Mesendoderm (in vitro differentiated cells): ENCODE results near the gene BMP7.

Experiments used
- DNase-seq: peaks from one replicate; pipeline ENCODE4 v3.0.0; 2013
- H2AK5ac ChIP-seq: 2 replicates; pipeline ENCODE4 v1.6.1; 2013; ENCODE audit warnings: low read length, inconsistent platforms
- H2BK120ac ChIP-seq: 2 replicates; pipeline ENCODE4 v1.6.1; 2013; ENCODE audit warnings: low read depth, mild to moderate bottlenecking, low read length, moderate library complexity, mixed read lengths
- H2BK15ac ChIP-seq: replicated peaks from 2 replicates; pipeline ENCODE4 v1.6.1; 2013; ENCODE audit warnings: low read depth, mild to moderate bottlenecking, moderate library complexity
- H2BK5ac ChIP-seq: 2 replicates; pipeline ENCODE4 v1.6.1; 2013; ENCODE audit warnings: low read length, inconsistent platforms
- H3K18ac ChIP-seq: 2 replicates; pipeline ENCODE4 v1.6.1; 2013; ENCODE audit warnings: mild to moderate bottlenecking, low read length, mixed read lengths
- H3K23ac ChIP-seq: one replicate; pipeline ENCODE4 v1.6.1; 2013; ENCODE audit warnings: low read length
- H3K27ac ChIP-seq: 2 replicates; pipeline ENCODE4 v1.5.1; 2013; ENCODE audit warnings: low read depth, mild to moderate bottlenecking, inconsistent platforms, low read length, moderate library complexity
- H3K27me3 ChIP-seq: 2 replicates; pipeline ENCODE4 v1.6.1; 2013; ENCODE audit warnings: low read length, control low read depth, mild to moderate bottlenecking, inconsistent platforms; ENCODE audit not compliant: insufficient read depth, poor library complexity
- H3K36me3 ChIP-seq: 2 replicates; pipeline ENCODE4 v1.6.1; 2013; ENCODE audit warnings: low read length, inconsistent platforms; ENCODE audit not compliant: control insufficient read depth, insufficient read depth
- H3K4ac ChIP-seq: one replicate; pipeline ENCODE4 v1.6.1; 2013; ENCODE audit warnings: low read depth, mild to moderate bottlenecking, low read length, moderate library complexity
- H3K4me1 ChIP-seq: 2 replicates; pipeline ENCODE4 v1.6.1; 2013; ENCODE audit warnings: low read depth, low read length, inconsistent platforms; ENCODE audit not compliant: control insufficient read depth
- H3K4me2 ChIP-seq: 2 replicates; pipeline ENCODE4 v1.6.1; 2013; ENCODE audit warnings: low read length
- H3K4me3 ChIP-seq: 2 replicates; pipeline ENCODE4 v1.5.1; 2013; ENCODE audit warnings: mild to moderate bottlenecking, low read length
- H3K56ac ChIP-seq: one replicate; pipeline ENCODE4 v1.6.1; 2013; ENCODE audit warnings: low read length
- H3K79me1 ChIP-seq: 2 replicates; pipeline ENCODE4 v1.6.1; 2013; ENCODE audit warnings: low read length, inconsistent platforms
- H3K79me2 ChIP-seq: 2 replicates; pipeline ENCODE4 v1.6.1; 2013; ENCODE audit warnings: mild to moderate bottlenecking, low read length; ENCODE audit not compliant: control insufficient read depth, insufficient read depth
- H3K9ac ChIP-seq: 2 replicates; pipeline ENCODE4 v1.6.1; 2013; ENCODE audit warnings: low read length, inconsistent platforms
- H4K5ac ChIP-seq: one replicate; pipeline ENCODE4 v1.6.1; 2013; ENCODE audit warnings: low read length
- H4K8ac ChIP-seq: one replicate; pipeline ENCODE4 v1.6.1; 2013; ENCODE audit warnings: low read depth, mild to moderate bottlenecking, control low read depth, low read length, moderate library complexity
- WGBS: extraction: QIAGEN DNeasy Blood & Tissue Kit; methylation state at CpG from one replicate; pipeline ENCODE4 v1.1.7; 2013; ENCODE audit warnings: low lambda C conversion rate, missing lambda C conversion rate; ENCODE audit not compliant: insufficient coverage; ENCODE audit errors: extremely low coverage; 5-methylcytosine and 5-hydroxymethylcytosine counted together

Gene BMP7

DNA sequence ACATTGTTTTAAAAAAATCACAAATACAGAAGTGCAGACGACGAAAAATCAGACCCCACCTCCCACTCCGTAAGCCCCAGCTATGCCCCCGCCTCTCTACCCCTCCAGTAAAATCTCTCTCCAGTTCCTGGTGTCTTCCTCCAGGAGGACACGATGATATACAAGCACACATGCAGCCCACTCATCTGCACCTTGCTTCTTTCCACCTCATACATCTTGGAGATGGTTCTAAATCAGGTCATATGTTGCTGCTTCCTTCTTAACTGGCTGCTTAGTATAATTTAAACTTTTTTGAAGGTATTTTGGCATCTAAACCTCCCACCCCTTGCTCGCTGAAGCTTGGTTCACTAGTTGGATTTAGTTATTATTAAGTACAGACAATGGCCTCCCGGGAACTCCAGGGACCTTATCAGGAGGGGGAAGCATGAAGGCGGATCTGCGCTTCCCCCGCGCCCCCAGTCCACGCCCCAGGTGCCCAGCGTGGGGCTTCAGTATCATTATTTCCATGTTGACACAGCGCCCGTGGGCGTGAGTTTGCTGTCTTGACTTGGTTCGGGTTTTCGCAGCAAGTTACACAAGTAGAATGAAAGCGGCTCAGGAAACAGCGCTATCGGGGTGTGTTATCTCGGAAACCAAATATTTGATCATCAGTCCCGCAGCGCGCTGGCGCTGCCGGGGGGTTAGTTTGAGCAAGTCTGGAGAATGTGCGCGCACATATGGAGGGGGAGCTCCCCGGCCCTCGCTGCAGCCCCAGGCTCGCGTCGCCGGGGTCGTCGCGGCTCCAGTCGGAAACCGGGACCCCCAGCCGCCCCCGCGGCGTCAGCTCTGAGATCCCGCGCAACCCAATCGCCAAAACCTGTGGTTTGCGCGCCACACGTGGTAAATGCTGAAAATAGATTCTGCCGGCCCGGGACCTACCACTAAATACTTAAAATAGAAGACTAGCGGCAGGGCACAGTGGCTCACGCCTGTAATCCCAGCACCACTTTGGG, 2.3 kb downstream of the BMP7 start:
- Histone ChIP-seq H3K4me1 (peaks cover 7% of the 10 kb centered on the region), H3K79me2 (no peaks in the 10 kb centered on the region), H3K18ac (peak overlapping the region; percentile 34), H3K27me3 (peaks cover 27% of the 10 kb centered on the region), H3K56ac (no peak overlapping the region), H4K5ac (no peak overlapping the region), H3K4me3 (no peak overlapping the region), H2BK120ac (no peak overlapping the region), H4K8ac (no peak overlapping the region), H3K4me2 (peak overlapping the region; percentile 25), H3K4ac (no peak overlapping the region), H2BK5ac (no peak overlapping the region), H3K79me1 (no peaks in the 10 kb centered on the region), H2AK5ac (no peak overlapping the region), H3K23ac (no peak overlapping the region), H3K36me3 (no peaks in the 10 kb centered on the region), H3K27ac (no peak overlapping the region), H3K9ac (no peak overlapping the region), H2BK15ac (no peak overlapping the region)
- no CpG with 5 or more reads among the region's 54 CpGs for WGBS
- DNase-seq: peak; percentile 75

DNA sequence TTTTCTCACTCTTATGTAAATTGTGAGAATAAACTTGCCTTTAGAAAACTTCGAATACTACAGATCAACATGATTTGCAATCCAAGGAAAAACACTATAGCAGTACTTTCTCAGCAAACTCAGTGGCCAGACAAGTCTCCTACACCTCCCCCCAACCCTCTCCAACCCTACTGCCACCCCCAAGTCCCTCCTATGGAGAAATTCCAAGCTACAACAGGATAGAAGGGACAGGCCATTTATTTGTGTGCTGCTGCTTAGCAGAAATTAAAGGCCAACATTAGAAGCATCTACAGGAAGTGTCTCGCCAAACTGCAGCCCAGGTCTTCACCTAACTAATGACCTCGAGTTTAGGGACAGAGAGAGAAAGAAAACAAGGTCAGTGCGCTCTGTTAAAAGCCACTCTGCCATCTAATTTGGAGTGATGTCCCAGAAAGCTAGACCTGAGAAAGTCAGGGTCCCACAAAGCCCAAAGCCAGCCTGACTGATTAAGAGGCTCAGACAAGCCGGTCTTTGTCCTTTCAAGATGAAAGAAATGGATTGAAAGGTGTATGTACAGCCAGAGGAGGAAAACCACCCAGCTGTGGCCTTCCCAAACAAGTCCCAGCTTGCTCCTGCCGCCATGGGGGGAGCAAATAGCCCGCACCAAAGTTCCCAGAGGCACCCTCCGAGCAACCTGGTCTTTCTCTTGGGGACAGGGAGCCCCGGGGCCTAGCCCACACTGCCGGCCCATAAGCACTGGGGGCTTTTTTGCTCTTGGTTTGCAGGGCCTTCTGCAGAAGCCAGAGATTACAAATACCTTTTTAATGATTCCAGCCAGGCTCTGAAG, 3.4 kb downstream of the BMP7 start:
- WGBS: no CpG with 5 or more reads among the region's 10 CpGs
- no peak overlapping the region for H3K27ac ChIP-seq
- H3K18ac ChIP-seq: peak overlapping the region; percentile 21

DNA sequence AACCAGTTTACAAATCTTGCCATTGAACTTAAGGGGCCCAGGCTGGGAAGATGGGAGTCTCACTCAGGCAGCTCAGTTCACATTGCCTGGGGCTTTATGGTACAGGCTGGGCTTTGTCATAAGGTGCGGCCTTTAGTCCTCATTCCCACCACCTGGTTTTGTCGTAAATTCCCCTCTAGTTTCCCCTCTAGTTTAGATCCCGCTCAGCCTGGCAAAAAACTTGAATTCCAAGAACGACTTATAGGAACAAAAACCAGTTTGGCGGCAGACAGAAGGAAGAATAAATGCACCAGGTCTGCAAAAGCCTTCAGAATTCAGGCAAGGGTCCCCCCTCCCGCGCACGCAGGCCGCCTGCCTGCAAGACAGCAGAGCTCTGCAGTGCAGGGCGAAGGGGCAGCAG, 4.1 kb downstream of the BMP7 start:
- Histone ChIP-seq H3K4ac (no peak overlapping the region), H3K79me1 (no peaks in the 10 kb centered on the region), H2AK5ac (no peak overlapping the region), H3K9ac (no peak overlapping the region), H3K4me1 (peaks cover 7% of the 10 kb centered on the region), H3K4me3 (no peak overlapping the region), H3K27ac (no peak overlapping the region), H4K5ac (no peak overlapping the region), H3K56ac (no peak overlapping the region), H2BK15ac (no peak overlapping the region), H2BK5ac (no peak overlapping the region), H3K4me2 (no peak overlapping the region), H4K8ac (no peak overlapping the region), H3K79me2 (no peaks in the 10 kb centered on the region), H2BK120ac (no peak overlapping the region), H3K18ac (no peak overlapping the region), H3K27me3 (peaks cover 26% of the 10 kb centered on the region), H3K23ac (no peak overlapping the region), H3K36me3 (no peaks in the 10 kb centered on the region)
- DNase-seq: peak; percentile 51
- no CpG with 5 or more reads among the region's 10 CpGs for WGBS

More for the DNA sequence above, 3.4 kb downstream of the BMP7 start:
- H3K4me2 ChIP-seq: no peak overlapping the region
- no peaks in the 10 kb centered on the region for H3K36me3 ChIP-seq
- no peaks in the 10 kb centered on the region for H3K79me1 ChIP-seq
- no peak overlapping the region for H4K5ac ChIP-seq
- peaks cover 7% of the 10 kb centered on the region for H3K4me1 ChIP-seq
- no peaks in the 10 kb centered on the region for H3K79me2 ChIP-seq
- no peak overlapping the region for H2BK15ac ChIP-seq
- H2BK120ac ChIP-seq: no peak overlapping the region
- no peak for DNase-seq
- no peak overlapping the region for H3K4ac ChIP-seq
- peak overlapping the region; percentile 31 for H3K56ac ChIP-seq
- no peak overlapping the region for H3K23ac ChIP-seq
- no peak overlapping the region for H2AK5ac ChIP-seq
- H3K9ac ChIP-seq: no peak overlapping the region
- peaks cover 30% of the 10 kb centered on the region for H3K27me3 ChIP-seq
- H4K8ac ChIP-seq: no peak overlapping the region
- no peak overlapping the region for H2BK5ac ChIP-seq
- H3K4me3 ChIP-seq: no peak overlapping the region

DNA sequence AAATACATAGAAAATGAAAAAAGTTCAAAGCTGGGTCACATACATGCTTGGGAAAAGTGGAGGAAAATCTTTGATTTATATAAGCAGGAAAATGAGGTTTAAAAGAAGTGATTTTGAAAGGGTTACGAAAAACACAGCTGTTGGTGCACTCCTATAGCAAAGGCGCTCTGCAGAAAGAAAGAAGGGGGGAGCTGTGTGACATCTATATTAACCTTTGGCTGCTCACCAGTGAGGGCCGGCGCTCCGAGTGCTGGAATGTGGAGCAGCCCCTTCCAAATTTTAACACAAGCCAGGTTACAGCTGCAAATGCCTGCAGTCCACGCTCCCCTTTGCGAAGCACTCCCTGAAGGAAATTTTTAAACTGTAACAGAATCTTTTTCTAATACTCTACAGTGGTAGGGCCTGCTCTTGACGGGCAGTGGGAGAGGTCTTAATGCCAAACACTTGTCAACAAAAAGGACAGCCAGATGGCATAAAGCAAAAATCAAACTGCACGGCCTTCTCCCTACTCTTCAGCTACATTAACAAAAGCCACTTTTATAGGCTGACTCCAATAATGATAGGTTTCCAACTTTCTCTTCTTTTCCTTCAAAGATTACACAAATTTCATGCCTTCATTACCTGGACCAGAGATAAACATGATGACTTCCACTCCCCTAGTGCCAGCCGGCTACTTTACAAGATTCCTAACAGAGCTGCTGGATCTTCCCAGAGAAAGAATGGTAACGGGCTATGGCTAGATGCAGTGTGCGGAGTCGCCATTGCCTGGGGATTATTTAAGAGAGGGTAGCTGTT, 4.8 kb downstream of the BMP7 start:
- no peaks in the 10 kb centered on the region for H3K79me2 ChIP-seq
- no peak overlapping the region for H2BK120ac ChIP-seq
- H3K4me1 ChIP-seq: peaks cover 7% of the 10 kb centered on the region
- H3K27me3 ChIP-seq: peaks cover 23% of the 10 kb centered on the region
- peak; percentile 37 for DNase-seq
- H4K8ac ChIP-seq: no peak overlapping the region
- no peaks in the 10 kb centered on the region for H3K79me1 ChIP-seq
- H3K36me3 ChIP-seq: no peaks in the 10 kb centered on the region
- H2BK15ac ChIP-seq: no peak overlapping the region
- no peak overlapping the region for H3K4ac ChIP-seq
- no peak overlapping the region for H3K4me3 ChIP-seq
- no peak overlapping the region for H3K23ac ChIP-seq
- no CpG with 5 or more reads among the region's 13 CpGs for WGBS
- no peak overlapping the region for H2BK5ac ChIP-seq
- no peak overlapping the region for H3K18ac ChIP-seq
- H3K9ac ChIP-seq: no peak overlapping the region
- no peak overlapping the region for H2AK5ac ChIP-seq
- H3K4me2 ChIP-seq: no peak overlapping the region
- no peak overlapping the region for H3K27ac ChIP-seq
- H3K56ac ChIP-seq: no peak overlapping the region
- H4K5ac ChIP-seq: no peak overlapping the region

DNA sequence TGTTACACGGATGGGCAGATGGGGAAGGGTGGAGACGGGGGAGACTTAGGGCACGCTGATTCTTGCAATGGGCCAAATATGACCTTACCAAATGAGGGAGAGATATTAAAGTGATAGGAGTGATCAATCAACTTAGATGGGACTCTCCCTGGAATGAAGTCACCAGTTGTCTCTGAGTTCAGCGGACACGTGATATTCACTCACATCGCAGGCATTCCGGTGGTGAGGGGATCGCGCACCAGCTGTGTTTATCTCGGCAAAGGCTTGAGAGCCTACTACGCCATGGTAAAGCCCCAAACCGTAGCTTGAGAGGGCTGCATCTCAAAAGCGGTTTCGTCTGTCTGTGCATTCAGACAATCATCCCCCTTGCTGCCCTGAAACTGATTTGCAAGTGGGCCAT, 5.5 kb downstream of the BMP7 start:
- no peak overlapping the region for H3K18ac ChIP-seq
- no CpG with 5 or more reads among the region's 14 CpGs for WGBS
- no peaks in the 10 kb centered on the region for H3K79me1 ChIP-seq
- H2BK5ac ChIP-seq: no peak overlapping the region
- H3K23ac ChIP-seq: no peak overlapping the region
- peaks cover 7% of the 10 kb centered on the region for H3K4me1 ChIP-seq
- DNase-seq: peak; percentile 80
- no peaks in the 10 kb centered on the region for H3K79me2 ChIP-seq
- no peak overlapping the region for H4K5ac ChIP-seq
- no peak overlapping the region for H3K9ac ChIP-seq
- peaks cover 23% of the 10 kb centered on the region for H3K27me3 ChIP-seq
- H3K36me3 ChIP-seq: no peaks in the 10 kb centered on the region
- H2AK5ac ChIP-seq: no peak overlapping the region
- H3K27ac ChIP-seq: no peak overlapping the region
- H4K8ac ChIP-seq: no peak overlapping the region
- H2BK15ac ChIP-seq: no peak overlapping the region
- no peak overlapping the region for H3K4me3 ChIP-seq
- no peak overlapping the region for H3K56ac ChIP-seq
- no peak overlapping the region for H3K4ac ChIP-seq
- no peak overlapping the region for H2BK120ac ChIP-seq
- H3K4me2 ChIP-seq: peak overlapping the region; percentile 50
